Kidney glomerular epithelial cell (primary cell): ENCODE measurements around the gene DISP3.

Source experiments
- DNase-seq: peaks from one replicate; lab custom pipeline; 2025; lab: John Stamatoyannopoulos, UW

Gene DISP3

DNA sequence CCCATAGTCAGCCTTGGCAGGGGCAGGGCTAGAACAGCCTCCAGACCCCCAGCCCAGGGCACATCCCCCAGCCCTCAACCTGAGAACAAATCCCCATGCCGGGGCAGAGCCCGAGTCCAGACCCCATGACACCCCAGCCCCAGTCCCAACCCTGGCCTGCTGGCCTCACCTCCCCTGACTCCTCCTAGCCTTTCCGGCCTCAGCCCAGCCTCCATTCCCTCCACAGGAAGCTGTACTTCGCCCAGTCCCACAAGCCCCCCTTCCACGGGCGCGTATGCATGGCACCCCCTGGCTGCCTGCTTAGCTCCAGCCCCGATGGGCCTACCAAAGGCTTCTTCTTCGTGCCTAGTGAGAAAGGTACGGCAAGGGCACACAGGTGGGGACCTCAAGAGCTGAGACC is 50.4 kb downstream of the DISP3 start:
- no peak for DNase-seq

DNA sequence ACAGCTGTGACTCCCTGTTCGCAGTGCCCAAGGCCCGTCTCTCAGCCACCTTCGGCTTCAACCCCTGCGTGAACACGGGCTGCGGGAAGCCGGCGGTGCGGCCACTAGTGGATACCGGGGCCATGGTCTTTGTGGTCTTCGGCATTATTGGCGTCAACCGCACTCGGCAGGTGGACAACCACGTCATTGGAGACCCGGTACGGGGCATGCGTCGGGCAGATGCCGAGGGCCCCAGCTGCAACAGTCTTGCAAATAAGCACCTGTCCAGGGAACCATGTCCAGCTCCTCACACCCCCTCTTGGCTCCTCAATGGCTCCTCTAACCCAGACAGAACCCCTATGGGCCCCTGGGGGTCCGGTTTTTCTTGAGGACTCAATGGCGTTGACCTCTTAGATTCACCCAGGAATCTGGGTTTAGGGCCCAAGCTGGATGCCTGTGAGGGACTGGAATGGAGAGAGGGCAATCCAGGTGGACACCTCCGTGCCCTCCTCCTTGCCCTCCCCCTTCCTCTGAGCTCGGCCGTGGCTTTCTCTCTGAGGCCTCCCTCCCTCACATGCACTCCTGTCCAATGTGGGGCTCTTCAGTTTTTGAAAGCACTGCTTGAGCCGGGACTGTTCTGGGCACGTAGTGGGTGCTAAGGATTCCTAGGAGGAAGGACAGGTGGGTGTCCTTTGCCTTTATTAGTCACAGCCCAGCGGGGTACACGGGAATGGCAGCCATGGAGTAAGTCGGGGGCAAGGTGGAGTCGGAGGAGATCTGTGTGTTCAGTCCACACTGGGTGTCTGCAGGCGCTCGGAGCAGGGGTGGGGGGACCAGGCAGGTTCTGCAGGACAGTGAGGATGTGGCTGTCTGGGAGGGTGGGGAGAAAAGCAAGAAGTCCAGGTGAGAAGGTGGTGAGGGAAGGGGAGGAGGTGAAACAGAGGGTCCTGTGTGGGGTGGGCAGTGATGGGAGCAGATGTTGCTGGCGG is 51.1 kb downstream of the DISP3 start:
- DNase-seq, result no peak

DNA sequence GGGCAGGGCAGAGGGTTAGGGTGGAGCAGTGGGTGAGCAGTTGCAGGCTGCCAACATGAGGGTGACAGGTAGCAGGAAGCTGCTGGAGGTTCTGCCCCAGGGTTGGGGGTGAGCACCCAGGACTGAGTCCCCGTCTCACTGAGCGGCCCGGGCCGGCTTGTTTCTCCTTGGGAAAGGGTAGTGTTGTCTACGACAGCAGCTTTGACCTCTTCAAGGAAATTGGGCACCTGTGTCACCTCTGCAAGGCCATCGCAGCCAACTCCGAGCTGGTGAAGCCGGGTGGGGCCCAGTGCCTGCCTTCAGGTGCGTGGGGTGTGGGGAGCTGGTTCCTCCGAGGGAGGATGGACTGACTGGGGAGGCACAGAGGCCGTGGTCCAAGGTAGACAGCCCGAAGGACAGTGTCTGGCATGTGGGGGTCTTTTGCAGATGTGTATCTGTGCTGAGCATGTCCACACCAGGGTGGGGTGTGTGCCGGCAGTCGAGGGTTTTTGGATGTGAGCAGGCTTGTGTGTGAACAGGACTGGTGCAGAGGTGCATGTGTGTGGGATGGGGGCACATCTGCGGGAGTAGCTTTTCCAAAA is 51.9 kb downstream of the DISP3 start:
- no peak for DNase-seq

DNA sequence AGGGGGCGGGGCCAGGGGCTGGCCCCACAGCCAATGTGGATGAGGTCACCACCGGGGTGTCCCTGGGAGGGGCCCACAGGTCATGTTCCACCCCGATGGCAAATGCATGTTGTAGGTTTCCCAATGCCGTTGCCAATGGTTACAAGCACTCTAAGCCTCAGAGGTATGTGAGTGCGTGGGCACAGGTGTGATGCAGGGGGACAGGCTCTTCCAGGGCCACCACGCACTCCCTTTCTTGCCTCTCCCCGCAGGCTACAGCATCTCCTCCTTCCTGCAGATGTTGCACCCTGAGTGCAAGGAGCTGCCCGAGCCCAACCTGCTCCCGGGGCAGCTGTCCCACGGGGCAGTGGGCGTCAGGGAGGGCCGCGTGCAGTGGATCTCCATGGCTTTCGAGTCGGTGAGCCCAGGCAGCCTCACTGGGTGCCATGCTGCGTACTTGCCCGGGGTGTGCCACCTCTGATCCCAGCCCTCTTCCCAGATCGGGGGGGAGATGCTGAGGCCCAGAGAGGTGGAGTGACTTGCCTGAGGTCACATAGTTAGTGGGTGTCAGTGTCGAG is 52.4 kb downstream of the DISP3 start:
- DNase-seq, result no peak

DNA sequence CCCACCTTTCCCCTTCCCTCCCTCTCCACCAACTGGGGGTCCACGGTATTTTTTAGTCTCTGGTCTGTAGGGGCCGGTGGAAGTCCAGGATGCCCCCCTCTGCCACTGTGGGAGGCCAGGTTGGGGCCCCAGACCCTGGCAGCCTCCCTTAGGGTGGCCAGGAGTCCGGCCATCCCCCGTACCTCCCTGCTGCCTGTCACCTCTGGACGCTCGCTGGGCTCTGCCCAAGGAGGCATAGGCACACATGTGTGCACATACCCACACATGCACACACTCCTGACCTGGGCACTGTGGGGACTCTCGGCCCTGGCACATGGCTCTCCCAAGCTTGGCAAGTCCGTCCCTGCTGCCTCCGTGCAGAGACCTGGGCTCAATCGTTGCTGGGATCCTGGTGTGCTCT is 53.0 kb downstream of the DISP3 start:
- DNase-seq, result no peak

- no peak for DNase-seq
These were observed 55.1 kb downstream of the DISP3 start for GRCh38 chr1:11533790-11534787.

DNA sequence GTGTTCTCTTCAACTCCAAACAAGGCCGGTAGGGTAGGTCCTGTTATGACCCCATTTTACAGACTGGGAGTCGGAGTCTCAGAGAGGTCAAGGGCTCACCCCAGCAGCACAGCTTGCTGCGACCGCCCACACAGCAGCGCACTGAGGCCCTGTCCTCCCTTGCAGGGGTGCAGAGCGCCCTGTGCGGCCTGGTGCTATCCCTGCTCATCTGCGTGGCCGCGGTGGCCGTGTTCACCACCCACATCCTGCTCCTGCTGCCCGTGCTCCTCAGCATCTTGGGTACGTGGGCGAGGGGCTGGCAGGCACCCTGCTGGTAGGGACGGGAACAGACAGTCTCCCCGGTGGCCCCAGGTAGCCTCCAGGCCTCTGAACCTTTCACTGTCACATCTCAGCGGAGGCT is 55.9 kb downstream of the DISP3 start:
- DNase-seq, result no peak

DNA sequence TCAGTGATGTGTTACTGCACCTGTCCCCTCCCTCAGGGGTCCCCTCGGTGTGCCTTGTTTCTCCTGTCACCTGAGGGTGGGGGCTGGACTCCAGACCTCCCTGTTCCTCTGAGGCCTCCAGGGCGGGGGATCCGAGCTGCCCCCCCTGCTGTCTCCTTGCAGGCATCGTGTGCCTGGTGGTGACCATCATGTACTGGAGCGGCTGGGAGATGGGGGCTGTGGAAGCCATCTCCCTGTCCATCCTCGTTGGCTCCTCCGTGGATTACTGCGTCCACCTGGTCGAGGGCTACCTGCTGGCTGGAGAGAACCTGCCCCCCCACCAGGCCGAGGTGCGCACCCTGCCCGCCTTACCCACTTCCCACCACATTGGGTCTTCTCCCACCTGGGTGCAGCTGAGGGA is 56.4 kb downstream of the DISP3 start:
- DNase-seq, result no peak

GRCh38 chr1:11535761-11536572 is 57.0 kb downstream of the DISP3 start:
- no peak for DNase-seq

DNA sequence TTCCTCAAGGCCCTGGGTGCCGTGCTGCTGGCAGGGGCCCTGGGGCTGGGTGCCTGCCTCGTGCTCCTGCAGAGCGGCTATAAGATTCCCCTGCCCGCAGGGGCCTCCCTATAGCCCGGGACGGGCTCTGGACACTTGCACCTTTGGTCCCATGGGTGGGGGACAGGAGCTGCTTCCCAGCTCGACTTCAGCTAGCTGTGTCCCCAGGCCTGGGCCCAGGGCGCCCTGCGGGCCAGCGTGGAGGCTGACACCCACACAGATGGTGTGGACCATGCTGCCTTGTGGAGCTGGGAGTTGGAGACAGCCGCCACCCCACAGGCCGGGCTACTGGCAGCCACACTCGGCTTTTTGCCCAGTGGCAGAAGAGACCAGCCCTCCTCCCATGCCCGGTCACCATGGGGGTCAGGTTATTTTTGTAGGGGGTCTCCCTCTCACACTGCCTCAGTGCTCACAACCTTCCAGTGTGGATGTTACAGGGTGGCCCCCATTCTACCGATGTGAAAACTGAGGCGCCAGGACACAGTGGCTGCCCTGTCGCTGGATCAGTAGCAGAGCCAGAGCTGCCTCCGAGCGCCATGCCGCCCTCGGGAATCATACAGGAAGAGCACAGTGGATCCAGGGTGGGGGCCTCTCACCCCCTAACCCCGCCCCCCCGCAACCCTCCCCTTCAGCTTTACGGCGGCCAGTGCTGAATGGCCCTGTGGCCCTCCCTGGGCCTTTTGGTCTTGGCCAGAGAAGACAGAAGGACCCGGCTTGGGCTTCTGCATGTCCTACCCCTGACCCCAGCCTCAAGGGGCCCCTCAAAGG is 57.8 kb downstream of the DISP3 start:
- DNase-seq, result no peak

- DNase-seq, result no peak
These were observed 58.4 kb downstream of the DISP3 start for GRCh38 chr1:11537380-11537764.

- no peak for DNase-seq
These were observed 59.1 kb downstream of the DISP3 start for GRCh38 chr1:11537854-11538591.

- no peak for DNase-seq
These were observed 59.9 kb downstream of the DISP3 start for GRCh38 chr1:11538886-11539285.

- DNase-seq, result no peak
These were observed 61.2 kb downstream of the DISP3 start for GRCh38 chr1:11539850-11540772.

DNA sequence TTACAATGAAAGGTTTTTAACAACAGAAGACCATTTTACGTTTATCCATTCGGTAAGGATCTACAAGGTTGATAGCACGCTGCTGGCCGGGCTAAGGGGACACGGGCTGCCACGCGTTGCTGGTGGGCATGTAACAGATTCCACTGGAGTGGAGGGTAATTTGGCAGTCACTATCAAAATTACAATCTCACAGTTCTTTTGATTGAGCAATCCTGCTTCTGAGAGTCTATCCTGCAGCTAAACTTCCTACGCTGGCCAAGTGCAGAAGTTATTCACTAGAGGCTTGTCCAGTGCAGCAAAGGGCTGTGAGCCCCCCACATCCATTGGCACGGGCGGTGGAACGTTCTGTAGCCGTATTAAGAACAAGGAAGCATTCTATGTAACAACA is 61.8 kb downstream of the DISP3 start:
- DNase-seq, result no peak

- no peak for DNase-seq
These were observed 62.3 kb downstream of the DISP3 start for GRCh38 chr1:11541236-11541635.

DNA sequence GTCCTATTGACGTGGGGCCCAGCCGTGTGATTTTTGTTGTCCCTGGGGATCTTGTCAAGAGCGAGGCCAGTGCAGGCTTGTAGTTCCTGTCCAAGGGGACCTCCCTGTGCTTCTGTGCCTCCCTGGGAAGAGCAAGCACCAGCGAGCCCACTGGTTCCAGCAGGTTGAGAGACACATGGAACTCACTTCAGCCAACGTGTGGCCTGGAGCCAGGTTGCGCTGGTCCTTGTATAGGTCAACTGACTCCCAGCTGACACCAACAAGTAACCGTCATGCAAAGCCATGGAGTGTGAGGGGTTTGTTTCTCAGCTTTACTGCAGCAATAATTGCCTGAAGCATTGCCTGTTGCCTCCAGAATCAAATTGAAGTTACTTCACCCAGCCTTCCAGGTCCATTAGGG is 63.0 kb downstream of the DISP3 start:
- no peak for DNase-seq

GRCh38 chr1:11543392-11543791 is 64.4 kb downstream of the DISP3 start:
- DNase-seq, result no peak

DNA sequence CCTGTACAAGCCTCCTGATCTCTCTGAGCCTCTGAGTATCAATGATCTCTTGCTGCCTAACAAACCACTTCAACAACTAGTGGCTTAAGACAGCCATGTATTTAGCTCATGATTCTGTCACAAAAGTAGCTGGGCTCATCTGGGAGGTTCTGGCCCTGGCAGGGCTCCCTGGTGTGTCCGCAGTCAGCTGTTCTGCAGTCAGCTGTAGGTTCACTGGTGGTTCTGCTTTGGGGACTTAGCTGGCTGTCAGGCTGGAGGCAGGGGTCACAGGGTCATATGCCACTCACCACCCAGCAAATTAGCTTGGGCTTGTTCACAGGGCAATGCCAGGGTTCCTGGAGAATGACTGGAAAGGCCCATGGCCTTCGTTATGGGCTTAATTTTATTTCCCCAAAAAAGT is 64.8 kb downstream of the DISP3 start:
- no peak for DNase-seq
